SU-DHL-6 (cell line): ENCODE measurements around the gene CLTCL1.

ENCODE experiments used
- H2AFZ ChIP-seq: fragments of 200-600 bp; sonication (generic); 2 replicates; pipeline ENCODE4 v1.6.1; 2014; ENCODE audit warnings: low read depth, mild to moderate bottlenecking, moderate library complexity, mixed read lengths, antibody characterized with exemption, low read length; ENCODE audit not compliant: severe bottlenecking
- H3F3A ChIP-seq: fragments of 200-600 bp; shearing (Covaris generic); 2 replicates; pipeline ENCODE4 v1.6.0; 2016; ENCODE audit warnings: antibody characterized with exemption, mild to moderate bottlenecking; ENCODE audit not compliant: insufficient read depth
- H3K27ac ChIP-seq: fragments of 200-600 bp; sonication (generic); 2 replicates; pipeline ENCODE4 v1.5.1; 2016; ENCODE audit warnings: low read depth, mild to moderate bottlenecking, low read length, moderate library complexity, mixed read lengths
- H3K27me3 ChIP-seq: fragments of 200-600 bp; sonication (generic), shearing (Covaris generic); 2 replicates; pipeline ENCODE4 v1.6.0; 2014; ENCODE audit warnings: mild to moderate bottlenecking, low read length
- H3K36me3 ChIP-seq: fragments of 200-600 bp; sonication (generic); 2 replicates; pipeline ENCODE4 v1.6.1; 2014; ENCODE audit warnings: mild to moderate bottlenecking, low read length, mixed read lengths
- H3K4me2 ChIP-seq: fragments of 300-600, 200-600 bp; shearing (Covaris generic), sonication (generic); 2 replicates; pipeline ENCODE4 v1.6.0; 2014; ENCODE audit warnings: low read length, low read depth, mild to moderate bottlenecking; ENCODE audit not compliant: poor library complexity, severe bottlenecking
- H3K4me3 ChIP-seq: fragments of 200-600 bp; sonication (generic); 2 replicates; pipeline ENCODE4 v1.5.1; 2014; ENCODE audit warnings: antibody characterized with exemption, low read length, mild to moderate bottlenecking, mixed read lengths; ENCODE audit not compliant: insufficient read depth, poor library complexity, severe bottlenecking
- H3K79me2 ChIP-seq: fragments of 200-600 bp; sonication (generic); 2 replicates; pipeline ENCODE4 v1.6.1; 2014; ENCODE audit warnings: mild to moderate bottlenecking, low read length, moderate library complexity; ENCODE audit not compliant: insufficient read depth
- H3K9ac ChIP-seq: fragments of 200-600 bp; sonication (generic); 2 replicates; pipeline ENCODE4 v1.7.0; 2014; ENCODE audit warnings: mild to moderate bottlenecking, low read length
- H3K9me2 ChIP-seq: fragments of 200-600 bp; sonication (generic); replicated peaks from 2 replicates; pipeline ENCODE4 v1.6.1; 2014; ENCODE audit warnings: low read length; ENCODE audit not compliant: insufficient read depth
- H3K9me3 ChIP-seq: fragments of 200-600 bp; sonication (generic); 2 replicates; pipeline ENCODE4 v1.6.1; 2014; ENCODE audit warnings: low read length, mixed read lengths; ENCODE audit not compliant: insufficient read depth
- H4K20me1 ChIP-seq: fragments of 200-600 bp; sonication (generic); 2 replicates; pipeline ENCODE4 v1.6.1; 2014; ENCODE audit warnings: low read depth, mild to moderate bottlenecking, antibody characterized with exemption, low read length, moderate library complexity, mixed read lengths
- CTCF ChIP-seq: fragments of 200-600 bp; sonication (generic); IDR thresholded peaks from one replicate; pipeline ENCODE4 v1.5.1; 2017; ENCODE audit warnings: antibody characterized with exemption, mild to moderate bottlenecking, low read length, moderate library complexity; ENCODE audit not compliant: insufficient read depth, poor library complexity, severe bottlenecking
- EZH2phosphoT487 ChIP-seq: fragments of 200-600 bp; sonication (generic), shearing (Covaris generic); conservative IDR thresholded peaks from 2 replicates; pipeline ENCODE4 v1.6.1; 2018; ENCODE audit warnings: mild to moderate bottlenecking, antibody characterized with exemption, low read length, moderate library complexity, mixed read lengths

Gene CLTCL1

GRCh38 chr22:19234126-19234896 is 57.2 kb downstream of the CLTCL1 start:
- no peaks in the 10 kb centered on the region for H3K36me3 ChIP-seq
- H2AFZ ChIP-seq, result no peak overlapping the region
- H3K9me3 ChIP-seq, result no peaks in the 10 kb centered on the region
- no peak for TF ChIP-seq CTCF
- no peaks in the 10 kb centered on the region for H3K27me3 ChIP-seq
- no peak overlapping the region for H3K9ac ChIP-seq
- H4K20me1 ChIP-seq, result no peaks in the 10 kb centered on the region
- no peaks in the 10 kb centered on the region for H3K9me2 ChIP-seq
- H3K79me2 ChIP-seq, result no peaks in the 10 kb centered on the region
- H3K4me2 ChIP-seq, result no peak overlapping the region
- no peak overlapping the region for H3K4me3 ChIP-seq
- no peaks in the 10 kb centered on the region for H3F3A ChIP-seq
- no peak overlapping the region for H3K27ac ChIP-seq

GRCh38 chr22:19233189-19233661 is 58.3 kb downstream of the CLTCL1 start:
- H3K36me3 ChIP-seq, result no peaks in the 10 kb centered on the region
- no peak overlapping the region for H3K9ac ChIP-seq
- no peak overlapping the region for H3K4me3 ChIP-seq
- no peak overlapping the region for H3K4me2 ChIP-seq
- no peak overlapping the region for H2AFZ ChIP-seq
- H3K9me3 ChIP-seq, result no peaks in the 10 kb centered on the region
- no peaks in the 10 kb centered on the region for H3K9me2 ChIP-seq
- TF ChIP-seq CTCF, result no peak
- no peak for TF ChIP-seq EZH2phosphoT487
- no peak overlapping the region for H3K27ac ChIP-seq
- no peaks in the 10 kb centered on the region for H4K20me1 ChIP-seq
- no peaks in the 10 kb centered on the region for H3F3A ChIP-seq
- no peaks in the 10 kb centered on the region for H3K79me2 ChIP-seq
- H3K27me3 ChIP-seq, result no peaks in the 10 kb centered on the region

- Histone ChIP-seq H3F3A (no peaks in the 10 kb centered on the region), H3K27ac (no peak overlapping the region), H3K4me3 (no peak overlapping the region), H4K20me1 (no peaks in the 10 kb centered on the region), H3K27me3 (no peaks in the 10 kb centered on the region), H3K9me2 (no peaks in the 10 kb centered on the region), H3K4me2 (no peak overlapping the region), H2AFZ (no peak overlapping the region), H3K79me2 (no peaks in the 10 kb centered on the region), H3K9ac (no peak overlapping the region), H3K36me3 (no peaks in the 10 kb centered on the region), H3K9me3 (no peaks in the 10 kb centered on the region)
- TF ChIP-seq EZH2phosphoT487 (no peak), CTCF (no peak)
Measured at GRCh38 chr22:19232623-19233022, 58.9 kb downstream of the CLTCL1 start.
